Heart left ventricle (tissue), 16 donors: ENCODE measurements around the gene MYO16. TPM values are rescaled to one million over a fixed set of nuclear protein-coding genes. Genes with fewer than 3 reads are reported as not detected.

Source experiments
- ATAC-seq, 4 donors: fragments of 200-7000 bp; cut with Tn5 transposase; one replicate each; pipeline ENCODE4 v1.9.1; 2020 to 2022; ENCODE audit warnings: moderate library complexity in 4 of 4, mild to moderate bottlenecking in 3 of 4, moderate number of reproducible peaks in 1 of 4
- DNase-seq, 5 donors: peaks; one replicate each; pipeline ENCODE4 v3.0.0-alpha.2; 2020
- H3K27ac ChIP-seq, 12 donors: fragments of 200-600 bp; sonication (generic) in 4 of 12; one replicate each; pipeline versions ENCODE4 v1.5.0 to v1.8.0; 2016 to 2022; ENCODE audit warnings: mild to moderate bottlenecking in 2 of 12
- H3K27me3 ChIP-seq, 9 donors: fragments of 200-600 bp; sonication (generic) in 2 of 9; one replicate each; pipeline versions ENCODE4 v1.5.1 to v1.8.0; 2016 to 2022; ENCODE audit warnings: mild to moderate bottlenecking in 3 of 9
- H3K36me3 ChIP-seq, 9 donors: fragments of 200-600 bp; sonication (generic) in 2 of 9; one replicate each; pipeline versions ENCODE4 v1.5.0 to v1.8.0; 2018 to 2022; ENCODE audit warnings: mild to moderate bottlenecking in 2 of 9
- H3K4me1 ChIP-seq, 12 donors: fragments of 200-600 bp; sonication (generic) in 4 of 12; one replicate each; pipeline versions ENCODE4 v1.5.0 to v1.8.0; 2016 to 2022; ENCODE audit warnings: mild to moderate bottlenecking in 3 of 12
- H3K4me3 ChIP-seq, 12 donors: fragments of 200-600 bp; sonication (generic) in 4 of 12; one replicate each; pipeline versions ENCODE4 v1.5.0 to v1.8.0; 2017 to 2022; ENCODE audit warnings: mild to moderate bottlenecking in 9 of 12, moderate library complexity in 4 of 12
- H3K9me3 ChIP-seq, 12 donors: fragments of 200-600 bp; sonication (generic) in 4 of 12; one replicate each; pipeline versions ENCODE4 v1.5.0 to v1.8.0; 2016 to 2022; ENCODE audit warnings: mild to moderate bottlenecking in 1 of 12
- POLR2A ChIP-seq, 2 donors: fragments of 450-650 bp; IDR thresholded peaks; one replicate each; pipeline ENCODE4 v1.6.1; 2017; ENCODE audit warnings: antibody characterized with exemption in 2 of 2, mild to moderate bottlenecking in 2 of 2, moderate library complexity in 2 of 2
- WGBS, 4 donors: extraction: QIAGEN DNeasy Blood & Tissue Kit in 2 of 4; methylation state at CpG; one replicate each; pipeline versions ENCODE4 v1.1.5 to v1.1.7; 2013 to 2018; 5-methylcytosine and 5-hydroxymethylcytosine counted together
- intact Hi-C, 10 donors: fragments of 100-400 bp; cut with DNase I; formaldehyde crosslinking; loops; one replicate each; pipeline versions ENCODE4 v1.11.1 to v1.14.2; 2022
- polyA plus RNA-seq, 2 donors: library from polyadenylated mRNA; stranded (reverse); fragments of 200-250 nt; gene quantifications; one replicate each; pipeline ENCODE4 v1.2.3, GENCODE V29; 2013
- total RNA-seq, 9 donors: library from RNA; depleted of rRNA in 2 of 9; stranded (reverse); fragments of >200 nt in 2 of 9; fragmentation: NEBNext Ultra II Directional in 3 of 9; extraction: Animal tissue kit (Norgen Biotek cat#: 25700) in 3 of 9; gene quantifications; one replicate each; pipeline versions ENCODE4 v1.1.0 to v1.2.4, GENCODE V29; 2016 to 2023
- TF ChIP-seq, protein P1 (sequence below), 12 donors: fragments of 200-600 bp; sonication (generic) in 4 of 12; IDR thresholded peaks; one replicate each; pipeline versions ENCODE4 v1.5.0 to v1.8.0; 2018 to 2022; ENCODE audit warnings: antibody characterized with exemption in 12 of 12, mild to moderate bottlenecking in 5 of 12
- donor health status: ischemic (EF 13 %, LVEDD 7.1; RV severe dilation, severe dysfunction).
- donor health status: healthy with polysubstance abuse.
- donor health status: DM: no; HTN: yes; CAD: no.
- donor health status: DM: no; HTN: no; CAD: no.
- donor health status: ischemic (EF 25% LVEDD 6.9; RV normal size, moderate dysfunction).
- donor health status: ischemic (EF 25% LVEDD 5.7; RV mildly dilated, moderate dysfunction).
- donor health status: healthy.
- donor health status: DM: yes; HTN: yes; CAD: no.
- donor health status: ischemic (EF 35%, LVEDD 5.7; RV mildly dilated, moderate dysfunction).
- donor health status: nonischemic (EF 11% LVEDD 7.7; RV severe dilation, severe dysfunction).
- donor health status: DM: yes; HTN: yes; CAD: no.
- donor health status: PGD.
- donor health status: ischemic (EF 29% LVEDD 5.4; RV normal size, mild dysfunction).
- donor health status: nonischemic (EF 23%, LVEDD 6.1; RV moderate dilation, normal function).

Gene MYO16
- total and polyA plus RNA-seq, 11 donors, result 0.16 to 5.2 (median 0.81) TPM

- ATAC-seq, result no peak
- Histone ChIP-seq H3K4me3 (no peak overlapping the region), H3K36me3 (no peaks in the 10 kb centered on the region), H3K9me3 (peaks cover 0 to 7% (median under 1%) of the 10 kb centered on the region in 12 donors), H3K27ac (peak overlapping the region in 1 of 12 donors; percentile 7), H3K4me1 (peaks cover 0 to 11% (median 0%) of the 10 kb centered on the region in 12 donors), H3K27me3 (no peaks in the 10 kb centered on the region)
- no peak for DNase-seq
- WGBS, 4 donors, result 59 to 89% (median 82%) methylated on average over 1 of the region's 1 CpG
- intact Hi-C loops, result no loop called here
- no peak for TF ChIP-seq POLR2A (IDR thresholded peaks at IDR 0.05)
- TF ChIP-seq, protein P1, sequence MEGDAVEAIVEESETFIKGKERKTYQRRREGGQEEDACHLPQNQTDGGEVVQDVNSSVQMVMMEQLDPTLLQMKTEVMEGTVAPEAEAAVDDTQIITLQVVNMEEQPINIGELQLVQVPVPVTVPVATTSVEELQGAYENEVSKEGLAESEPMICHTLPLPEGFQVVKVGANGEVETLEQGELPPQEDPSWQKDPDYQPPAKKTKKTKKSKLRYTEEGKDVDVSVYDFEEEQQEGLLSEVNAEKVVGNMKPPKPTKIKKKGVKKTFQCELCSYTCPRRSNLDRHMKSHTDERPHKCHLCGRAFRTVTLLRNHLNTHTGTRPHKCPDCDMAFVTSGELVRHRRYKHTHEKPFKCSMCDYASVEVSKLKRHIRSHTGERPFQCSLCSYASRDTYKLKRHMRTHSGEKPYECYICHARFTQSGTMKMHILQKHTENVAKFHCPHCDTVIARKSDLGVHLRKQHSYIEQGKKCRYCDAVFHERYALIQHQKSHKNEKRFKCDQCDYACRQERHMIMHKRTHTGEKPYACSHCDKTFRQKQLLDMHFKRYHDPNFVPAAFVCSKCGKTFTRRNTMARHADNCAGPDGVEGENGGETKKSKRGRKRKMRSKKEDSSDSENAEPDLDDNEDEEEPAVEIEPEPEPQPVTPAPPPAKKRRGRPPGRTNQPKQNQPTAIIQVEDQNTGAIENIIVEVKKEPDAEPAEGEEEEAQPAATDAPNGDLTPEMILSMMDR (IDR thresholded peaks at IDR 0.05), result no peak
These were observed 623.9 kb downstream of the MYO16 start for GRCh38 chr13:109253316-109253715.

DNA sequence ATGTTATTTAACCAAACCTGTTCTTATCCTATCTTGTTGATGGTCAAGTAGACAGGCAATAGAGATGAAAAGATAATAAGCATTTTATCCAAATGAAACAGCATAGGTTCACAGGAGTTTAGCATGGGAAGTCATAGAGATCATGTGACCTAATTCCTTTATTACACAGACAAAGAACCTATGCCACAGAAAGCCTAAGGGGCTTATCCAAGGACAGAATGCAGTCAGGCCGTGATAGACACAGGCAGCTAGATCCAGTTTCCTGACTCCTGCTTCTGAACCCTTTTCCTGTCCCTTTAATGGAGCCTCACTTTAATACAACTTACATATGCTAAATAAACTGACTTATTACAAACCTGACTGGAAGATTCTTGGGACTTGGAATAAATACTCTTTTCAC, 624.9 kb downstream of the MYO16 start:
- 42 to 60% (median 55%) methylated on average over 1 of the region's 1 CpG for WGBS, 4 donors

GRCh38 chr13:109255141-109255856, 625.9 kb downstream of the MYO16 start:
- WGBS, 4 donors, result 83 to 90% (median 86%) methylated on average over 4 of the region's 4 CpGs
- peaks cover 0 to 11% (median 0%) of the 10 kb centered on the region in 12 donors for H3K9me3 ChIP-seq
- TF ChIP-seq POLR2A (IDR thresholded peaks at IDR 0.05), result no peak
- TF ChIP-seq, protein P1 (IDR thresholded peaks at IDR 0.05), result no peak
- no peak for DNase-seq
- no peaks in the 10 kb centered on the region for H3K36me3 ChIP-seq
- H3K4me3 ChIP-seq, result no peak overlapping the region
- H3K4me1 ChIP-seq, result peaks cover 0 to 11% (median 0%) of the 10 kb centered on the region in 12 donors
- H3K27me3 ChIP-seq, result no peaks in the 10 kb centered on the region
- peak overlapping the region in 2 of 12 donors; percentile 80 to 86 for H3K27ac ChIP-seq
- ATAC-seq, result no peak
- intact Hi-C loops, result no loop called here

More for the DNA sequence above, 624.9 kb downstream of the MYO16 start:
- Histone ChIP-seq H3K4me1 (peaks cover 0 to 11% (median 0%) of the 10 kb centered on the region in 12 donors), H3K36me3 (no peaks in the 10 kb centered on the region), H3K9me3 (peaks cover 0 to 11% (median 0%) of the 10 kb centered on the region in 12 donors), H3K4me3 (no peak overlapping the region), H3K27me3 (no peaks in the 10 kb centered on the region), H3K27ac (no peak overlapping the region)
- ATAC-seq (no peak), DNase-seq (no peak)
- intact Hi-C loops, result no loop called here
- no peak for TF ChIP-seq POLR2A (IDR thresholded peaks at IDR 0.05)
- TF ChIP-seq, protein P1 (IDR thresholded peaks at IDR 0.05), result no peak

DNA sequence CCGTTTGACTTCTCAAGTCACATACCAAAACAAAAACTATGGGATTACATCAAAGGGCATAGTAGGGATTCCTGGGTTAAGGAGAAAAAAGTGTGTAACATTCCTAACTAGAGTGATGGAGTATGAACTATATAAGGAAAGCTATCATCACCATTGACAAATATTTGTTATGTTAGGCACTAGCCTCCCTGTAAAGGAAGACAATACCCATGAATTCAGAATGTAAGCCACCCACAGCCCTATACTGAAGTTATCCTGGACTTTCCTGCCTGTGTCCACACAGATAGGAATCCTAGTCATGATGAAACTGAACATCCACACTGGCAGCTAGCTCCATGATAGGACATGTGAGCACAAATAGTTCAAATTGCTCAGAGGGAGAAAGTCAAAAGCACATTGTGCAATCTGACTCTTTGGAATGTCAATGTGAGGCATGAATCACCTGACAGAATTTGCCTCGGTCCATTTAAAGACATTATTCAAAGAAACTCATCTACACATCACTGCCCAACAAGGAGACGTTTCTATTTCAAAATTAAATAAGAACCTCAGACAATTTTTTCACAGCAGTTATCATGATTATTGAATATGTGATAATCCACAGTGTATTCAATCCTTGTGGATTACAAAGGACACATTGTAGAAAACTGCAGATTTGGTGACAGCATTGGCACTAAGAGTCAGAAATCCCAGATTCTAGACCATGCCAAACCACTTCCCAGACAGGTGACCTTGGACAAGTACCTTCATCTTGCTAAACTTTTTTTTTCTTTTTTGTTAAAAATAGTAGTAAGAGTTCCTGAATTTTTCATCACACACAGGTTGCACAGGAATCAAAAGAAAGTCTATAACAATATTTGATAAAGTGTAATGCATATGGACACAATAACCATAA, 627.7 kb downstream of the MYO16 start:
- Histone ChIP-seq H3K36me3 (no peaks in the 10 kb centered on the region), H3K4me3 (no peak overlapping the region), H3K4me1 (peaks cover 0 to 11% (median 0%) of the 10 kb centered on the region in 12 donors), H3K9me3 (peaks cover 0 to 11% (median 0%) of the 10 kb centered on the region in 12 donors), H3K27me3 (no peaks in the 10 kb centered on the region), H3K27ac (peak overlapping the region in 11 of 12 donors; percentile 45 to 93 (median 70))
- WGBS, 4 donors, result 9 to 14% (median 13%) methylated on average over 3 of the region's 3 CpGs
- DNase-seq (peak in 1 of 5 donors; percentile 25), ATAC-seq (peak; percentile 90 to 95 (median 92))
- no peak for TF ChIP-seq POLR2A (IDR thresholded peaks at IDR 0.05)
- TF ChIP-seq, protein P1 (IDR thresholded peaks at IDR 0.05), result no peak
- intact Hi-C loops, result no loop called here
